Tibial nerve (tissue), 4 donors: ENCODE results near the gene AUH. TPM values are rescaled to one million over a fixed set of nuclear protein-coding genes. Genes with fewer than 3 reads are reported as not detected.

Experiments
- DNase-seq, 2 donors: peaks; one replicate each; pipeline ENCODE4 v3.0.0-alpha.2; 2019; ENCODE audit warnings: low spot score in 2 of 2
- H3K27ac ChIP-seq, 4 donors: fragments of 200-600 bp; sonication (generic) in 3 of 4; one replicate each; pipeline ENCODE4 v1.5.1; 2017 to 2019; ENCODE audit warnings: mild to moderate bottlenecking in 1 of 4
- H3K27me3 ChIP-seq, 2 donors: fragments of 200-600 bp; sonication (generic) in 1 of 2; one replicate each; pipeline versions ENCODE4 v1.5.1 to v1.6.0; 2017 to 2019
- H3K36me3 ChIP-seq, 3 donors: fragments of 200-600 bp; sonication (generic); one replicate each; pipeline ENCODE4 v1.5.1; 2018 to 2019
- H3K4me1 ChIP-seq, 4 donors: fragments of 200-600 bp; sonication (generic) in 3 of 4; one replicate each; pipeline ENCODE4 v1.5.1; 2017 to 2019
- H3K4me3 ChIP-seq, 4 donors: fragments of 200-600 bp; sonication (generic) in 3 of 4; one replicate each; pipeline ENCODE4 v1.5.1; 2017 to 2019; ENCODE audit warnings: mild to moderate bottlenecking in 1 of 4, moderate library complexity in 1 of 4
- H3K9me3 ChIP-seq, 4 donors: fragments of 200-600 bp; sonication (generic) in 3 of 4; one replicate each; pipeline ENCODE4 v1.5.1; 2017 to 2019
- EP300 ChIP-seq, 2 donors: sonication (generic); formaldehyde crosslinking; IDR thresholded peaks; one replicate each; pipeline ENCODE4 v1.6.1; 2017; ENCODE audit warnings: antibody characterized with exemption in 2 of 2, mild to moderate bottlenecking in 1 of 2
- POLR2A ChIP-seq, 2 donors: fragments of 450-650 bp; IDR thresholded peaks; one replicate each; pipeline ENCODE4 v1.6.1; 2017; ENCODE audit warnings: antibody characterized with exemption in 2 of 2, mild to moderate bottlenecking in 2 of 2, moderate library complexity in 2 of 2
- WGBS, 2 donors: methylation state at CpG; one replicate each; pipeline ENCODE4 v1.1.5; 2018; 5-methylcytosine and 5-hydroxymethylcytosine counted together
- total RNA-seq, 4 donors: library from RNA; depleted of rRNA; stranded (reverse); fragments of >200 nt; gene quantifications; one replicate each; pipeline ENCODE4 v1.1.0, GENCODE V29; 2016
- TF ChIP-seq, protein P1 (sequence below), 5 experiments: fragments of 200-600 bp in 3 of 5; fragments of 450-650 bp in 2 of 5; sonication (generic) in 3 of 5; IDR thresholded peaks; one replicate each; pipeline ENCODE4 v1.5.1; 2016 to 2019; ENCODE audit warnings: antibody characterized with exemption in 5 of 5, mild to moderate bottlenecking in 3 of 5, moderate library complexity in 2 of 5

Gene AUH
- total RNA-seq, 4 donors from 2014 or later: 40.5 to 70.1 (median 44.9) TPM

DNA sequence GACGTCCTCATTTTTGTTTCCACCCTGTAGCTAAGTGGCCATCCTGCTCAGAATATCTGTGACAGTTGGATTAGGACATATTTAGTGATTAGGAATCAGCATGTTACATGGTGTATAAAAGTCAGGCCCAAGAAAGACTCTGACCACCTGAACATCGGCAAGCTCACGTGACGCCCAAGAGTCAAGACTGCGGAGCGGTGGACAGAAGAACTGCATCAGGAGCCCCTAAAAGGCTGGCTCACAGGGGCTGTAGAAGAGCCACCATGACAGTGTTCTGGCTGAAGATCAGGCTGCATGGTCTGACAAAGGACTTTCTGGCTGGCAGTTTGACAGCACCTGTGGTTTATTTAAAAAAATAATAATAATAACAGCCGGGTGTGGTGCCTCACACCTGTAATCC is 185.3 kb downstream of the AUH start:
- no peaks in the 10 kb centered on the region for H3K36me3 ChIP-seq
- WGBS, 2 donors: 97 to 98% methylated on average over 7 of the region's 7 CpGs
- no peak overlapping the region for H3K4me3 ChIP-seq
- no peak for DNase-seq
- H3K4me1 ChIP-seq: peaks cover 0 to 10% (median 4%) of the 10 kb centered on the region in 4 donors
- no peak overlapping the region for H3K27ac ChIP-seq
- peaks cover 0 to 12% (median 0%) of the 10 kb centered on the region in 4 donors for H3K9me3 ChIP-seq
- no peak for TF ChIP-seq EP300 (IDR thresholded peaks at IDR 0.05)
- TF ChIP-seq, protein P1, sequence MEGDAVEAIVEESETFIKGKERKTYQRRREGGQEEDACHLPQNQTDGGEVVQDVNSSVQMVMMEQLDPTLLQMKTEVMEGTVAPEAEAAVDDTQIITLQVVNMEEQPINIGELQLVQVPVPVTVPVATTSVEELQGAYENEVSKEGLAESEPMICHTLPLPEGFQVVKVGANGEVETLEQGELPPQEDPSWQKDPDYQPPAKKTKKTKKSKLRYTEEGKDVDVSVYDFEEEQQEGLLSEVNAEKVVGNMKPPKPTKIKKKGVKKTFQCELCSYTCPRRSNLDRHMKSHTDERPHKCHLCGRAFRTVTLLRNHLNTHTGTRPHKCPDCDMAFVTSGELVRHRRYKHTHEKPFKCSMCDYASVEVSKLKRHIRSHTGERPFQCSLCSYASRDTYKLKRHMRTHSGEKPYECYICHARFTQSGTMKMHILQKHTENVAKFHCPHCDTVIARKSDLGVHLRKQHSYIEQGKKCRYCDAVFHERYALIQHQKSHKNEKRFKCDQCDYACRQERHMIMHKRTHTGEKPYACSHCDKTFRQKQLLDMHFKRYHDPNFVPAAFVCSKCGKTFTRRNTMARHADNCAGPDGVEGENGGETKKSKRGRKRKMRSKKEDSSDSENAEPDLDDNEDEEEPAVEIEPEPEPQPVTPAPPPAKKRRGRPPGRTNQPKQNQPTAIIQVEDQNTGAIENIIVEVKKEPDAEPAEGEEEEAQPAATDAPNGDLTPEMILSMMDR (IDR thresholded peaks at IDR 0.05): no peak
- TF ChIP-seq POLR2A (IDR thresholded peaks at IDR 0.05): no peak
- no peaks in the 10 kb centered on the region for H3K27me3 ChIP-seq

DNA sequence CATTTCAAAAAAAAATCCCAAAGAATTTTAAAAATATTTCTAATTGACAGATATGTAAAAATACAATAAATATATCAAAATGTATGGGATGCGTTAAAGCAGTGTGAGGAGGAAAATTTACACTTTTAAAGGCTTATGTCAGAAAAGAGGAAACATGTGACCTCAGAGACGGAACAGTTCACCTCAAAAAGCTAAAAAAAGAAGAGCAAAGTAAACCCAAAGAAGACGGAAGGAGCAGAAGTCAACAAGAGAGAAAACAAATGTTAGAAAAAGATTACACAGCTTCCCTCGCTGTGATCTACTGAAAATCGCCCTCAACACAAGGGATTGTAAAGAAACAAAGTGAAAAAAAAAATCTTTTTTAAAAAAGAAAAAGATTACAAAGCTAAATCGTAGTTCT is 186.9 kb downstream of the AUH start:
- 57 to 67% methylated on average over 6 of the region's 6 CpGs for WGBS, 2 donors
- Histone ChIP-seq H3K27ac (no peak overlapping the region), H3K4me3 (no peak overlapping the region), H3K4me1 (peaks cover 0 to 10% (median 4%) of the 10 kb centered on the region in 4 donors), H3K36me3 (no peaks in the 10 kb centered on the region), H3K27me3 (no peaks in the 10 kb centered on the region), H3K9me3 (peaks cover 0 to 28% (median 3%) of the 10 kb centered on the region in 4 donors)
- TF ChIP-seq, protein P1 (IDR thresholded peaks at IDR 0.05): no peak
- TF ChIP-seq EP300 (IDR thresholded peaks at IDR 0.05): peak in 1 of 2 donors; percentile 46
- no peak for DNase-seq

DNA sequence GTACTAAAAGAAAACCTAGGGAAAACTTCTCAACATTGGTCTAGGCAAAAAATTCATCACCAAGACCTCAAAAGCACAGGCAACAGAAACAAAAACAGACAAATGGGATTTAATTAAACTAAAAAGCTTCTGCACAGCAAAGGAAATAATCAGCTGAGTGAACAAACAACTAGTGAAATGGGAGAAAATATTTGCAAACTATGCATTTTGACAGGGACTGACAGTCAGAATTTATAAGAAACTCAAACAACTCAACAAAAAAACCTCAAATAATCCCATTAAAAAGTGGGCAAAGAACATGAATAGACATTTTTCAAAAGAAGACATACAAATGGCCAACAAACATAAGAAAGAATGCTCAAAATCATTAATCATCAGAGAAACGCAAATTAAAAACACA is 189.4 kb downstream of the AUH start:
- DNase-seq: no peak
- WGBS, 2 donors: 66 to 86% methylated on average over 1 of the region's 1 CpG
- Histone ChIP-seq H3K4me3 (no peak overlapping the region), H3K4me1 (peaks cover 0 to 3% (median 0%) of the 10 kb centered on the region in 4 donors), H3K27me3 (no peaks in the 10 kb centered on the region), H3K27ac (no peak overlapping the region), H3K36me3 (no peaks in the 10 kb centered on the region), H3K9me3 (peaks cover 0 to 34% (median 3%) of the 10 kb centered on the region in 4 donors)
- TF ChIP-seq EP300 (IDR thresholded peaks at IDR 0.05): no peak
- TF ChIP-seq, protein P1 (IDR thresholded peaks at IDR 0.05): no peak
- no peak for TF ChIP-seq POLR2A (IDR thresholded peaks at IDR 0.05)

DNA sequence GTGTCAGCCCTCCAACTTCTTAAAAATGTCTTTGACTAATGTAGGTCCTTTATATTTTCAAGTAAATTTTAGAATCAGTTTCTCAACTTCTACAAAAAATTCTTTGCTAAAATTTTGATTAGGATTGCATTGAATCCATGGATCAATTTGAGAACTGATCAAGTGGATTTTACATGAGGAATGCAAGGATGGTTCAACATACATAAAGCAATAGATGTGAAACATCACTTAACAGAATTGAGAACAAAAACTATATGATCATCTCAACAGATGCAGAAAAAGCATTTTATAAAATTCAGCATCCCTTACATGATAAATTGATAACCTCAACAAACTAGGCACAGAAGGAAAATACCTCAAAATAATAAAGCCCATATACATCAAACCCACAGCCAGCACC is 190.8 kb downstream of the AUH start:
- Histone ChIP-seq H3K27ac (no peak overlapping the region), H3K9me3 (peaks cover 0 to 34% (median 3%) of the 10 kb centered on the region in 4 donors), H3K36me3 (no peaks in the 10 kb centered on the region), H3K27me3 (no peaks in the 10 kb centered on the region), H3K4me3 (no peak overlapping the region), H3K4me1 (no peaks in the 10 kb centered on the region)
- DNase-seq: no peak
- no peak for TF ChIP-seq POLR2A (IDR thresholded peaks at IDR 0.05)
- TF ChIP-seq, protein P1 (IDR thresholded peaks at IDR 0.05): no peak
- no peak for TF ChIP-seq EP300 (IDR thresholded peaks at IDR 0.05)

DNA sequence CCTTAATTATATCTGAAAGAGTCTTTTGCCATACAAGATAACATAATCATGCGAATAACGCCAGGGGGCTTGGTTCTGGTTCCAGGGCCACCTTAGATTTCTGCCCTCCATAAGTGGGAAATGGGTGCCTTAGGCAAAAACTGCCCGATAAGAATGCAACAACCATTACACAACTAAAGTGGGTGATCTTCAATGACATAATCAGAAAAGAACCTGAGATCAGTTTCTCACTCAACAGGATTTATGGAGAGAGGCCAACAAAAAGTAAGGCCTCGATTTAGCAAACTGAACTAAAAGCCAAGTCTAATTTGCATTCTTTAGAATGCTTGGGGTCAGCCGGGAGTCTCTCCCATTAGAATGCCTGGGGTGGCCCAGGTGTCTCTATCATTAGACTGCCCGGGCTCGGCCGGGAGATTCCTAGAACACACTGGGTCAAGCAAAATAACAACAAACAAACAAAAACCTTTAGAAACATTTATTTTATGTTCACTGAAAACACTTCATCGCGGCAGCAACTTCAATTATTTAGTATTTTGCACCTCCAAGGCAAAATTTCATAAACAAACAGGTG is 194.8 kb downstream of the AUH start:
- 66 to 68% methylated on average over 10 of the region's 10 CpGs for WGBS, 2 donors
- DNase-seq: no peak
- Histone ChIP-seq H3K36me3 (peaks cover 0 to 18% (median 0%) of the 10 kb centered on the region in 3 donors), H3K27me3 (no peaks in the 10 kb centered on the region), H3K9me3 (peaks cover 0 to 26% (median 3%) of the 10 kb centered on the region in 4 donors), H3K4me3 (no peak overlapping the region), H3K4me1 (peaks cover 0 to 8% (median 0%) of the 10 kb centered on the region in 4 donors), H3K27ac (no peak overlapping the region)
- TF ChIP-seq EP300 (IDR thresholded peaks at IDR 0.05) (no peak), POLR2A (IDR thresholded peaks at IDR 0.05) (no peak)
- TF ChIP-seq, protein P1 (IDR thresholded peaks at IDR 0.05): no peak
